Suprapubic skin (tissue), 4 donors: ENCODE results near the gene BARD1. TPM values are rescaled to one million over a fixed set of nuclear protein-coding genes. Genes with fewer than 3 reads are reported as not detected.

Experiments used
- DNase-seq, 2 donors: peaks; one replicate each; pipeline ENCODE4 v3.0.0-alpha.2; 2019; ENCODE audit warnings: low spot score in 2 of 2
- H3K27ac ChIP-seq: fragments of 200-600 bp; sonication (generic); one replicate; pipeline ENCODE4 v1.5.1; 2019
- H3K27me3 ChIP-seq: fragments of 200-600 bp; sonication (generic); one replicate; pipeline ENCODE4 v1.5.1; 2019
- H3K36me3 ChIP-seq: fragments of 200-600 bp; sonication (generic); one replicate; pipeline ENCODE4 v1.5.1; 2019
- H3K4me1 ChIP-seq: fragments of 200-600 bp; sonication (generic); one replicate; pipeline ENCODE4 v1.5.1; 2019
- H3K4me3 ChIP-seq: fragments of 200-600 bp; sonication (generic); one replicate; pipeline ENCODE4 v1.5.1; 2019; ENCODE audit warnings: mild to moderate bottlenecking
- H3K9me3 ChIP-seq: fragments of 200-600 bp; sonication (generic); one replicate; pipeline ENCODE4 v1.5.1; 2019
- EP300 ChIP-seq: sonication (generic); formaldehyde crosslinking; IDR thresholded peaks from one replicate; pipeline ENCODE4 v1.6.1; 2017; ENCODE audit warnings: antibody characterized with exemption
- POLR2A ChIP-seq, 2 donors: fragments of 450-650 bp; IDR thresholded peaks; one replicate each; pipeline ENCODE4 v1.6.1; 2017; ENCODE audit warnings: antibody characterized with exemption in 2 of 2, mild to moderate bottlenecking in 2 of 2, moderate library complexity in 2 of 2
- POLR2AphosphoS5 ChIP-seq, 3 donors: sonication (generic); formaldehyde crosslinking; IDR thresholded peaks; one replicate each; pipeline ENCODE4 v1.6.1; 2017; ENCODE audit warnings: antibody characterized with exemption in 3 of 3
- WGBS: methylation state at CpG from one replicate; pipeline ENCODE4 v1.1.5; 2018; 5-methylcytosine and 5-hydroxymethylcytosine counted together
- total RNA-seq, 4 donors: library from RNA; depleted of rRNA; stranded (reverse); fragments of >200 nt; gene quantifications; one replicate each; pipeline ENCODE4 v1.1.0, GENCODE V29; 2016
- TF ChIP-seq, protein P1 (sequence below), 2 donors: fragments of 200-600 bp in 1 of 2; fragments of 450-650 bp in 1 of 2; sonication (generic) in 1 of 2; IDR thresholded peaks; one replicate each; pipeline ENCODE4 v1.5.1; 2016 to 2019; ENCODE audit warnings: antibody characterized with exemption in 2 of 2, mild to moderate bottlenecking in 1 of 2, moderate library complexity in 1 of 2

Gene BARD1
- total RNA-seq, 4 donors from 2014 or later, result 26.2 to 75.9 (median 32.3) TPM

- no peak overlapping the region for H3K27ac ChIP-seq
- H3K36me3 ChIP-seq, result no peaks in the 10 kb centered on the region
- 92% methylated on average over 1 of the region's 1 CpG for WGBS
- no peaks in the 10 kb centered on the region for H3K27me3 ChIP-seq
- TF ChIP-seq POLR2A (IDR thresholded peaks at IDR 0.05), result no peak
- TF ChIP-seq EP300, result no peak
- TF ChIP-seq POLR2AphosphoS5 (IDR thresholded peaks at IDR 0.05), result no peak
- TF ChIP-seq, protein P1, sequence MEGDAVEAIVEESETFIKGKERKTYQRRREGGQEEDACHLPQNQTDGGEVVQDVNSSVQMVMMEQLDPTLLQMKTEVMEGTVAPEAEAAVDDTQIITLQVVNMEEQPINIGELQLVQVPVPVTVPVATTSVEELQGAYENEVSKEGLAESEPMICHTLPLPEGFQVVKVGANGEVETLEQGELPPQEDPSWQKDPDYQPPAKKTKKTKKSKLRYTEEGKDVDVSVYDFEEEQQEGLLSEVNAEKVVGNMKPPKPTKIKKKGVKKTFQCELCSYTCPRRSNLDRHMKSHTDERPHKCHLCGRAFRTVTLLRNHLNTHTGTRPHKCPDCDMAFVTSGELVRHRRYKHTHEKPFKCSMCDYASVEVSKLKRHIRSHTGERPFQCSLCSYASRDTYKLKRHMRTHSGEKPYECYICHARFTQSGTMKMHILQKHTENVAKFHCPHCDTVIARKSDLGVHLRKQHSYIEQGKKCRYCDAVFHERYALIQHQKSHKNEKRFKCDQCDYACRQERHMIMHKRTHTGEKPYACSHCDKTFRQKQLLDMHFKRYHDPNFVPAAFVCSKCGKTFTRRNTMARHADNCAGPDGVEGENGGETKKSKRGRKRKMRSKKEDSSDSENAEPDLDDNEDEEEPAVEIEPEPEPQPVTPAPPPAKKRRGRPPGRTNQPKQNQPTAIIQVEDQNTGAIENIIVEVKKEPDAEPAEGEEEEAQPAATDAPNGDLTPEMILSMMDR (IDR thresholded peaks at IDR 0.05), result no peak
- H3K4me1 ChIP-seq, result no peaks in the 10 kb centered on the region
- no peak for DNase-seq
- H3K4me3 ChIP-seq, result no peak overlapping the region
- H3K9me3 ChIP-seq, result no peaks in the 10 kb centered on the region
Measured at GRCh38 chr2:214679736-214680135, 129.7 kb downstream of the BARD1 start.

DNA sequence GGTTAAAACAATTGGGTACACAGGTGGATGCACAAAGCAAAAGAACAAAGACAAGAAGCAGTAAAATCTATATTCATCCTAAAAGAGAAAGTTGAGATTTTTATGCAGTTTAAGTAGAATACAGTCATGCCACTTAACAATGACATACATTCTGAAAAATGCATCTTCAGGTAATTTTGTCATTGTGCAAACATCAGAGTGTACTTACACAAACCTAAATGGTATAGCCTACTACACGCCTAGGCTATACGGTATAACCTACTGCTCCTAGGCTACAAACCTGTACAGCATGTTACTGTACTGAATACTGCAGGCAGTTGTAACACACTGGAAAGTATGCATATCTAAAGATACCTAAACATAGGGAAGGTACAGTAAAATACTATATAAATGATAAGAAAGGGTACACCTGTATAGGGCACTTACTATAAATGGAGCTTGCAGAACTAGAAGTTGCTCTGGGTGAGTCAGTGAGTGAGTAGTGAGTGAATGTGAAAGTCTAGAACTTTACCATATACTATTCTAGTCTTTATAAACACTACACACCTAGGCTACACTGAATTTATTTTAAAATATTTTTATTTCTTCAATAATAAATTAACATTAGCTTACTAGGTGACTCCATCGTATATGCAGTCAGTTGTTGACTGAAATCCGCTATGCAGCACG lies 132.9 kb downstream of the BARD1 start:
- Histone ChIP-seq H3K36me3 (no peaks in the 10 kb centered on the region), H3K4me1 (no peaks in the 10 kb centered on the region), H3K27ac (no peak overlapping the region), H3K4me3 (no peak overlapping the region), H3K27me3 (no peaks in the 10 kb centered on the region), H3K9me3 (no peaks in the 10 kb centered on the region)
- no peak for TF ChIP-seq POLR2A (IDR thresholded peaks at IDR 0.05)
- no peak for TF ChIP-seq EP300
- TF ChIP-seq, protein P1 (IDR thresholded peaks at IDR 0.05), result no peak
- no peak for TF ChIP-seq POLR2AphosphoS5 (IDR thresholded peaks at IDR 0.05)
- 93% methylated on average over 5 of the region's 5 CpGs for WGBS
- no peak for DNase-seq
